Smooth muscle cell (in vitro differentiated cells): Measurements from ENCODE around the gene KLHDC10. TPM values are rescaled to one million over a fixed set of nuclear protein-coding genes. Genes with fewer than 3 reads are reported as not detected.
"Not testable (repeated sequence)": the region's sequence is repeated elsewhere in the genome, so short reads cannot be mapped to it uniquely, and the experiment has no call there.

ENCODE experiments used
- DNase-seq: peaks from one replicate; lab custom pipeline; 2025; ENCODE audit not compliant: unreplicated experiment; lab: John Stamatoyannopoulos, UW
- H2AFZ ChIP-seq: fragments of 200-600 bp; sonication (generic); 2 replicates; pipeline ENCODE4 v1.6.0; 2016; ENCODE audit warnings: antibody characterized with exemption, low read depth, mild to moderate bottlenecking
- H3F3A ChIP-seq: fragments of 200-600 bp; sonication (generic); 2 replicates; pipeline ENCODE4 v1.6.0; 2017; ENCODE audit warnings: antibody characterized with exemption, low read depth
- H3K27ac ChIP-seq: fragments of 200-600 bp; sonication (generic); 2 replicates; pipeline ENCODE4 v1.5.1; 2016; ENCODE audit warnings: low read depth, mild to moderate bottlenecking
- H3K27me3 ChIP-seq: fragments of 200-600 bp; sonication (generic); 2 replicates; pipeline ENCODE4 v1.6.1; 2016; ENCODE audit warnings: low read depth, mild to moderate bottlenecking
- H3K36me3 ChIP-seq: fragments of 200-600 bp; sonication (generic); 2 replicates; pipeline ENCODE4 v1.5.1; 2016; ENCODE audit warnings: low read depth
- H3K4me1 ChIP-seq: fragments of 200-600 bp; sonication (generic); 2 replicates; pipeline ENCODE4 v1.5.1; 2016; ENCODE audit warnings: low read depth
- H3K4me2 ChIP-seq: fragments of 200-600 bp; sonication (generic); 2 replicates; pipeline ENCODE4 v1.6.0; 2016; ENCODE audit warnings: mild to moderate bottlenecking
- H3K4me3 ChIP-seq: fragments of 200-600 bp; sonication (generic); 2 replicates; pipeline ENCODE4 v1.5.1; 2016; ENCODE audit warnings: mild to moderate bottlenecking
- H3K79me2 ChIP-seq: fragments of 200-600 bp; sonication (generic); 2 replicates; pipeline ENCODE4 v1.6.0; 2016; ENCODE audit warnings: low read depth, mild to moderate bottlenecking
- H3K9ac ChIP-seq: fragments of 200-600 bp; sonication (generic); 2 replicates; pipeline ENCODE4 v1.6.0; 2016; ENCODE audit warnings: low read depth
- H3K9me3 ChIP-seq: fragments of 200-600 bp; sonication (generic); replicated peaks from 2 replicates; pipeline ENCODE4 v1.5.1; 2016; ENCODE audit warnings: low read depth
- H4K20me1 ChIP-seq: fragments of 200-600 bp; sonication (generic); 2 replicates; pipeline ENCODE4 v1.6.0; 2016; ENCODE audit warnings: low read depth
- CTCF ChIP-seq: fragments of 200-600 bp; sonication (generic); IDR thresholded peaks from 2 replicates; pipeline ENCODE4 v1.5.1; 2017; ENCODE audit warnings: borderline replicate concordance, mild to moderate bottlenecking, antibody characterized with exemption; ENCODE audit not compliant: insufficient read depth, poor library complexity, severe bottlenecking
- WGBS: methylation state at CpG from one replicate; pipeline ENCODE4 v1.1.7; 2016; ENCODE audit warnings: low lambda C conversion rate; 5-methylcytosine and 5-hydroxymethylcytosine counted together
- polyA plus RNA-seq: library from polyadenylated mRNA; unstranded; fragments of >200 nt; fragmentation: Nextera tagmentation; extraction: Ambion mirVana; gene quantifications from 2 replicates; pipeline ENCODE4 v1.2.1, GENCODE V29; 2016
- total RNA-seq: library from RNA; depleted of rRNA; stranded (reverse); fragments of >200 nt; gene quantifications from 2 replicates; pipeline ENCODE4 v1.2.3, GENCODE V29; 2014

Gene KLHDC10
- total and polyA plus RNA-seq, 2 experiments from 2014 or later = 8.3 to 24.9 TPM

- Histone ChIP-seq H3K4me1 (no peaks in the 10 kb centered on the region), H4K20me1 (peaks cover 3% of the 10 kb centered on the region), H3F3A (no peaks in the 10 kb centered on the region), H3K4me2 (no peak overlapping the region), H3K36me3 (no peaks in the 10 kb centered on the region), H3K9me3 (no peaks in the 10 kb centered on the region), H3K27me3 (no peaks in the 10 kb centered on the region), H2AFZ (no peak overlapping the region), H3K79me2 (no peaks in the 10 kb centered on the region), H3K4me3 (no peak overlapping the region), H3K9ac (no peak overlapping the region), H3K27ac (no peak overlapping the region)
- no peak for DNase-seq
- TF ChIP-seq CTCF = no peak
- WGBS = 91% methylated on average over 2 of the region's 2 CpGs
Measured at GRCh38 chr7:130112093-130112492, 41.8 kb downstream of the KLHDC10 start.

GRCh38 chr7:130112662-130113425 is 42.5 kb downstream of the KLHDC10 start:
- Histone ChIP-seq H3K27me3 (no peaks in the 10 kb centered on the region), H3K27ac (no peak overlapping the region)

GRCh38 chr7:130113426-130113805 is 43.1 kb downstream of the KLHDC10 start:
- H3K4me1 ChIP-seq, H3K4me3 ChIP-seq, H3K36me3 ChIP-seq, H3K4me2 ChIP-seq, H3K27me3 ChIP-seq, H3K9ac ChIP-seq, DNase-seq, H2AFZ ChIP-seq, H3K79me2 ChIP-seq, H3F3A ChIP-seq, H3K9me3 ChIP-seq, H4K20me1 ChIP-seq: not testable (repeated sequence)
- 97% methylated on average over 5 of the region's 5 CpGs for WGBS
- H3K27ac ChIP-seq = peak overlapping the region; percentile 52

More at GRCh38 chr7:130112662-130113425, 42.5 kb downstream of the KLHDC10 start:
- no peaks in the 10 kb centered on the region for H3F3A ChIP-seq
- H3K36me3 ChIP-seq = no peaks in the 10 kb centered on the region
- no peak overlapping the region for H3K4me3 ChIP-seq
- H3K79me2 ChIP-seq = no peaks in the 10 kb centered on the region
- H2AFZ ChIP-seq = no peak overlapping the region
- DNase-seq = no peak
- WGBS = 96% methylated on average over 4 of the region's 4 CpGs
- H3K4me2 ChIP-seq = no peak overlapping the region
- H3K4me1 ChIP-seq = no peaks in the 10 kb centered on the region
- no peak overlapping the region for H3K9ac ChIP-seq
- TF ChIP-seq CTCF = no peak
- peaks cover 3% of the 10 kb centered on the region for H4K20me1 ChIP-seq
- no peaks in the 10 kb centered on the region for H3K9me3 ChIP-seq

GRCh38 chr7:130113887-130114286 is 43.6 kb downstream of the KLHDC10 start:
- WGBS = 92% methylated on average over 4 of the region's 4 CpGs
- Histone ChIP-seq H4K20me1 (peaks cover 3% of the 10 kb centered on the region), H3K27me3 (no peaks in the 10 kb centered on the region), H3K4me3 (no peak overlapping the region), H3K4me1 (no peaks in the 10 kb centered on the region), H3K9me3 (no peaks in the 10 kb centered on the region), H3K4me2 (no peak overlapping the region), H3K27ac (peak overlapping the region; percentile 52), H3F3A (no peaks in the 10 kb centered on the region), H3K79me2 (no peaks in the 10 kb centered on the region), H3K9ac (no peak overlapping the region), H2AFZ (no peak overlapping the region), H3K36me3 (no peaks in the 10 kb centered on the region)
- DNase-seq = no peak
- no peak for TF ChIP-seq CTCF
